HEK293 (cell line): ENCODE results near the gene SBSN.

Experiments
- CTCF ChIA-PET: fragments of 350-600 bp; formaldehyde crosslinking; extraction: SDS; loops from one replicate; lab custom pipeline; 2021; ENCODE audit warnings: antibody characterized with exemption; lab: Yijun Ruan, JAX
- POLR2A ChIA-PET: fragments of 300-600 bp; formaldehyde crosslinking; extraction: SDS; loops from one replicate; lab custom pipeline; 2020; ENCODE audit warnings: antibody characterized with exemption, inconsistent platforms; lab: Yijun Ruan, JAX
- H3K27ac ChIP-seq: fragments of 200-500 bp; sonication (Bioruptor generic); 2 replicates; pipeline ENCODE4 v1.5.1; 2014; ENCODE audit warnings: low read depth, low read length, control low read depth, inconsistent platforms; ENCODE audit errors: extremely low read depth
- H3K36me3 ChIP-seq, 2 experiments: fragments of 200-500 bp in 1 of 2; sonication (Bioruptor generic) in 1 of 2; 1 replicate in 1 of 2; 2 replicates in 1 of 2; pipeline ENCODE4 v1.5.1; 2014 to 2017; ENCODE audit warnings: inconsistent platforms in 2 of 2, low read length in 2 of 2; ENCODE audit not compliant: control insufficient read depth in 2 of 2, insufficient read depth in 1 of 2
- H3K4me1 ChIP-seq: fragments of 200-500 bp; sonication (Bioruptor generic); 2 replicates; pipeline ENCODE4 v1.5.1; 2014; ENCODE audit warnings: mild to moderate bottlenecking, low read length, inconsistent platforms; ENCODE audit not compliant: control insufficient read depth, insufficient read depth
- H3K4me3 ChIP-seq: 2 replicates; pipeline ENCODE4 v1.5.1; 2011; ENCODE audit warnings: low read depth, mild to moderate bottlenecking, control low read depth, low read length, moderate library complexity
- H3K9me3 ChIP-seq: fragments of 200-500 bp; sonication (Bioruptor generic); 2 replicates; pipeline ENCODE4 v1.5.1; 2014; ENCODE audit warnings: low read depth, low read length, inconsistent platforms; ENCODE audit not compliant: control insufficient read depth, insufficient read depth
- FEZF1 ChIP-seq: fragments of 450-650 bp; formaldehyde crosslinking; IDR thresholded peaks from 2 replicates; pipeline ENCODE4 v1.5.1; 2016; ENCODE audit warnings: missing biosample characterization, missing genetic modification characterization
- KLF8 ChIP-seq: fragments of 450-650 bp; formaldehyde crosslinking; IDR thresholded peaks from 2 replicates; pipeline ENCODE4 v1.5.1; 2016; ENCODE audit warnings: missing biosample characterization, missing genetic modification characterization
- KLF9 ChIP-seq: fragments of 450-650 bp; formaldehyde crosslinking; IDR thresholded peaks from 2 replicates; pipeline ENCODE4 v1.5.1; 2016; ENCODE audit warnings: missing biosample characterization, missing genetic modification characterization, low read depth
- MZF1 ChIP-seq: fragments of 450-650 bp; formaldehyde crosslinking; IDR thresholded peaks from 2 replicates; pipeline ENCODE4 v1.5.1; 2017; ENCODE audit warnings: missing biosample characterization, missing genetic modification characterization, borderline replicate concordance
- SCRT2 ChIP-seq: fragments of 450-650 bp; formaldehyde crosslinking; IDR thresholded peaks from 2 replicates; pipeline ENCODE4 v1.5.1; 2016; ENCODE audit warnings: missing biosample characterization, missing genetic modification characterization
- SETDB1 ChIP-seq: IDR thresholded peaks from one replicate; pipeline ENCODE4 v1.6.1; 2017; ENCODE audit warnings: mild to moderate bottlenecking, low read length, moderate library complexity, mixed read lengths; ENCODE audit not compliant: insufficient read length
- SP7 ChIP-seq: fragments of 450-650 bp; formaldehyde crosslinking; IDR thresholded peaks from 2 replicates; pipeline ENCODE4 v1.5.1; 2016; ENCODE audit warnings: missing biosample characterization, missing genetic modification characterization
- ZBTB1 ChIP-seq: fragments of 450-650 bp; formaldehyde crosslinking; IDR thresholded peaks from 2 replicates; pipeline ENCODE4 v1.5.1; 2016; ENCODE audit warnings: missing biosample characterization, missing genetic modification characterization
- ZBTB21 ChIP-seq: fragments of 450-650 bp; formaldehyde crosslinking; IDR thresholded peaks from 2 replicates; pipeline ENCODE4 v1.5.1; 2017; ENCODE audit warnings: missing biosample characterization, missing genetic modification characterization
- ZBTB26 ChIP-seq: fragments of 450-650 bp; formaldehyde crosslinking; optimal IDR thresholded peaks from 2 replicates; pipeline ENCODE3; 2016; ENCODE audit warnings: missing biosample characterization, mild to moderate bottlenecking, missing genetic modification characterization
- ZBTB48 ChIP-seq: fragments of 450-650 bp; formaldehyde crosslinking; IDR thresholded peaks from 2 replicates; pipeline ENCODE4 v1.5.1; 2016; ENCODE audit warnings: missing biosample characterization, missing genetic modification characterization
- ZBTB8A ChIP-seq: fragments of 450-650 bp; formaldehyde crosslinking; IDR thresholded peaks from 2 replicates; pipeline ENCODE4 v1.5.1; 2016; ENCODE audit warnings: missing biosample characterization, missing genetic modification characterization
- ZFP41 ChIP-seq: fragments of 450-650 bp; formaldehyde crosslinking; IDR thresholded peaks from 2 replicates; pipeline ENCODE4 v1.5.1; 2016; ENCODE audit warnings: missing biosample characterization, missing genetic modification characterization, borderline replicate concordance
- ZNF184 ChIP-seq: fragments of 450-650 bp; IDR thresholded peaks from 2 replicates; pipeline ENCODE4 v1.5.1; 2018; ENCODE audit warnings: missing biosample characterization, mild to moderate bottlenecking, missing genetic modification characterization
- ZNF19 ChIP-seq: fragments of 450-650 bp; formaldehyde crosslinking; IDR thresholded peaks from 2 replicates; pipeline ENCODE4; 2016; ENCODE audit warnings: missing biosample characterization, missing genetic modification characterization, low read depth
- ZNF2 ChIP-seq: fragments of 450-650 bp; formaldehyde crosslinking; IDR thresholded peaks from 2 replicates; pipeline ENCODE4 v1.5.1; 2016; ENCODE audit warnings: missing biosample characterization, missing genetic modification characterization
- ZNF214 ChIP-seq: fragments of 450-650 bp; formaldehyde crosslinking; IDR thresholded peaks from 2 replicates; pipeline ENCODE4 v1.5.1; 2017; ENCODE audit warnings: missing biosample characterization, mild to moderate bottlenecking, missing genetic modification characterization, borderline replicate concordance
- ZNF266 ChIP-seq: fragments of 450-650 bp; formaldehyde crosslinking; IDR thresholded peaks from 2 replicates; pipeline ENCODE4 v1.5.1; 2016; ENCODE audit warnings: missing biosample characterization, missing genetic modification characterization, low read depth
- ZNF350 ChIP-seq: fragments of 450-650 bp; formaldehyde crosslinking; IDR thresholded peaks from 2 replicates; pipeline ENCODE4 v1.5.0; 2017; ENCODE audit warnings: missing biosample characterization, mild to moderate bottlenecking, missing genetic modification characterization
- ZNF473 ChIP-seq: fragments of 450-650 bp; formaldehyde crosslinking; IDR thresholded peaks from 2 replicates; pipeline ENCODE4 v1.5.1; 2017; ENCODE audit warnings: missing biosample characterization, missing genetic modification characterization
- ZNF530 ChIP-seq: fragments of 450-650 bp; formaldehyde crosslinking; IDR thresholded peaks from 2 replicates; pipeline ENCODE4 v1.5.1; 2016; ENCODE audit warnings: low read depth, missing biosample characterization, missing genetic modification characterization
- ZNF580 ChIP-seq: fragments of 450-650 bp; formaldehyde crosslinking; IDR thresholded peaks from 2 replicates; pipeline ENCODE4 v1.5.1; 2016; ENCODE audit warnings: missing biosample characterization, missing genetic modification characterization
- ZNF623 ChIP-seq: fragments of 450-650 bp; formaldehyde crosslinking; IDR thresholded peaks from 2 replicates; pipeline ENCODE4 v1.5.1; 2016; ENCODE audit warnings: missing biosample characterization, missing genetic modification characterization
- ZNF639 ChIP-seq: fragments of 450-650 bp; formaldehyde crosslinking; IDR thresholded peaks from 2 replicates; pipeline ENCODE4 v1.5.1; 2016; ENCODE audit warnings: missing biosample characterization, missing genetic modification characterization
- ZNF670 ChIP-seq: fragments of 450-650 bp; formaldehyde crosslinking; IDR thresholded peaks from 2 replicates; pipeline ENCODE4 v1.5.1; 2016; ENCODE audit warnings: missing biosample characterization, missing genetic modification characterization, low read depth
- ZNF792 ChIP-seq: fragments of 450-650 bp; formaldehyde crosslinking; IDR thresholded peaks from 2 replicates; pipeline ENCODE4 v1.5.1; 2016; ENCODE audit warnings: missing biosample characterization, missing genetic modification characterization

SBSN gene

GRCh38 chr19:35549174-35549788 lies 21.2 kb upstream of the SBSN start (continued):
- no peak for TF ChIP-seq FEZF1 (tag by site-specific recombination)
- peak; percentile 56 for TF ChIP-seq KLF8
- peak; percentile 16 for TF ChIP-seq ZBTB26 (tag by site-specific recombination)
- TF ChIP-seq ZNF473 (tag by site-specific recombination): 0 out of 2 replicates have a peak, but pooled peaks have one; percentile 33
- 0 out of 2 replicates have a peak, but pooled peaks have one; percentile 25 for TF ChIP-seq SP7 (tag by site-specific recombination)
- peak; percentile 37; the same call in 1 of the 2 replicates for TF ChIP-seq ZBTB21 (tag by site-specific recombination)
- TF ChIP-seq ZBTB1 (tag by site-specific recombination): no peak
- no peak for TF ChIP-seq ZNF580 (tag by site-specific recombination)
- TF ChIP-seq ZNF623: no peak

- Histone ChIP-seq H3K9me3 (no peaks in the 10 kb centered on the region), H3K27ac (peak overlapping the region; percentile 94; the same call in 1 of the 2 replicates), H3K36me3 (peaks cover 37 to 65% of the 10 kb centered on the region in 2 experiments), H3K4me1 (peaks cover 16% of the 10 kb centered on the region), H3K4me3 (no peak overlapping the region; the same call in none of the 2 replicates)
- ChIA-PET POLR2A (interaction anchor here (0.8 kb wide), 1 partner anchor 9 kb away, joined by 3 read pairs; no protein-coding TSS in a partner anchor), CTCF (interaction anchor here (0.5 to 3.9 kb wide), 5 partner anchors 11 to 193 kb away, joined by 4 to 53 read pairs (median 25); partner anchors contain the start of gene HAUS5)
- TF ChIP-seq ZNF266 (tag by site-specific recombination) (no peak), ZBTB48 (tag by site-specific recombination) (0 out of 2 replicates have a peak, but pooled peaks have one; percentile 21)
These were observed 18.4 kb upstream of the SBSN start for GRCh38 chr19:35546532-35546931.

- POLR2A ChIA-PET: interaction anchor here (0.8 kb wide), 1 partner anchor 10 kb away, joined by 3 read pairs; no protein-coding TSS in a partner anchor
- peaks cover 43 to 65% of the 10 kb centered on the region in 2 experiments for H3K36me3 ChIP-seq
- peak overlapping the region; percentile 94 for H3K27ac ChIP-seq
- H3K4me3 ChIP-seq: peak overlapping the region; percentile 62
- H3K4me1 ChIP-seq: peaks cover 16% of the 10 kb centered on the region
- CTCF ChIA-PET: interaction anchor here (3.6 to 3.8 kb wide), 2 partner anchors 12 to 36 kb away, joined by 48 to 53 read pairs; no protein-coding TSS in a partner anchor
- H3K9me3 ChIP-seq: no peaks in the 10 kb centered on the region
- TF ChIP-seq ZNF670 (no peak), KLF9 (tag by site-specific recombination) (peak; percentile 91), ZNF350 (no peak), ZBTB8A (no peak), ZNF530 (tag by site-specific recombination) (0 out of 2 replicates have a peak, but pooled peaks have one; percentile 9), SETDB1 (no peak), ZNF792 (tag by site-specific recombination) (no peak), ZFP41 (no peak), ZNF19 (tag by site-specific recombination) (no peak), ZNF639 (tag by site-specific recombination) (no peak), MZF1 (no peak), ZNF184 (tag by site-specific recombination) (no peak), SP7 (tag by site-specific recombination) (no peak), ZNF2 (tag by site-specific recombination) (no peak), SCRT2 (tag by site-specific recombination) (no peak), ZNF214 (tag by site-specific recombination) (no peak), ZNF580 (tag by site-specific recombination) (no peak)
These were observed 17.8 kb upstream of the SBSN start for GRCh38 chr19:35545855-35546381.
